Prostate gland (tissue), 2 donors: ENCODE measurements around the gene CDYL2.

Experiments
- CTCF ChIP-seq, 4 experiments: fragments of 200-600 bp in 2 of 4; fragments of 450-650 bp in 2 of 4; sonication (generic) in 2 of 4; IDR thresholded peaks; 1 replicate in 3 of 4; 2 replicates in 1 of 4; pipeline ENCODE4 v1.5.1; 2016 to 2019; ENCODE audit warnings: antibody characterized with exemption in 4 of 4, mild to moderate bottlenecking in 2 of 4, moderate library complexity in 2 of 4
- POLR2A ChIP-seq: fragments of 450-650 bp; IDR thresholded peaks from one replicate; pipeline ENCODE4 v1.6.1; 2016; ENCODE audit warnings: antibody characterized with exemption, mild to moderate bottlenecking

GRCh38 chr16:80618862-80619648, 185.3 kb downstream of the CDYL2 start:
- TF ChIP-seq CTCF (IDR thresholded peaks at IDR 0.05): no peak
- TF ChIP-seq POLR2A: no peak
